WTC11 (cell line): Measurements from ENCODE around the gene NDUFS7. TPM values are rescaled to one million over a fixed set of nuclear protein-coding genes. Genes with fewer than 3 reads are reported as not detected.

Source experiments
- ATAC-seq: fragments of 200-7000 bp; cut with Tn5 transposase; 2 replicates; pipeline ENCODE4 v1.10.0; 2021; ENCODE audit warnings: mild to moderate bottlenecking, moderate library complexity
- CTCF ChIA-PET: fragments of 300-600 bp; sonication (Branson Sonifier 250); formaldehyde crosslinking; loops from one replicate; lab custom pipeline; 2021; ENCODE audit warnings: antibody characterized with exemption; lab: Charles Lee
- POLR2A ChIA-PET: fragments of 350-600 bp; sonication (Branson Sonifier 250); formaldehyde crosslinking; loops from one replicate; lab custom pipeline; 2021; ENCODE audit warnings: antibody characterized with exemption; lab: Charles Lee
- DNase-seq: peaks from one replicate; pipeline ENCODE4 v3.0.0; 2021; ENCODE audit warnings: low spot score
- H3K27ac Mint-ChIP-seq: 2 replicates; pipeline ENCODE4 v1.8.0; 2021; ENCODE audit warnings: mixed read lengths
- H3K27me3 Mint-ChIP-seq: 2 replicates; pipeline ENCODE4 v1.8.0; 2021; ENCODE audit warnings: low read depth, mild to moderate bottlenecking, moderate library complexity, mixed read lengths
- H3K36me3 Mint-ChIP-seq: 2 replicates; pipeline ENCODE4 v1.8.0; 2021; ENCODE audit warnings: mixed read lengths
- H3K4me1 Mint-ChIP-seq: 2 replicates; pipeline ENCODE4 v1.8.0; 2022; ENCODE audit warnings: mixed read lengths
- H3K4me3 Mint-ChIP-seq: 2 replicates; pipeline ENCODE4 v1.8.0; 2021; ENCODE audit warnings: mild to moderate bottlenecking, moderate library complexity, mixed read lengths
- H3K9me3 Mint-ChIP-seq: 2 replicates; pipeline ENCODE4 v1.8.0; 2021; ENCODE audit warnings: mixed read lengths
- CDX4 ChIP-seq: fragments of 250-450 bp; sonication (Bioruptor Pico); IDR thresholded peaks from 2 replicates; pipeline ENCODE4 v1.9.0; 2021; ENCODE audit warnings: moderate library complexity, mild to moderate bottlenecking, inconsistent platforms, borderline replicate concordance
- CREB1 ChIP-seq: sonication (generic); formaldehyde crosslinking; IDR thresholded peaks from 2 replicates; pipeline ENCODE4 v1.8.0; 2023; ENCODE audit warnings: mild to moderate bottlenecking, missing genetic modification reagents
- E2F1 ChIP-seq: sonication (generic); formaldehyde crosslinking; IDR thresholded peaks from 2 replicates; pipeline ENCODE4 v1.8.0; 2022; ENCODE audit warnings: mild to moderate bottlenecking, missing genetic modification reagents
- EMX1 ChIP-seq: fragments of 250-450 bp; sonication (Bioruptor Pico); IDR thresholded peaks from 2 replicates; pipeline ENCODE4 v1.8.0; 2021; ENCODE audit warnings: mild to moderate bottlenecking
- JUN ChIP-seq: sonication (generic); formaldehyde crosslinking; IDR thresholded peaks from 2 replicates; pipeline ENCODE4 v1.8.0; 2023; ENCODE audit warnings: mild to moderate bottlenecking, missing genetic modification reagents
- MLX ChIP-seq: sonication (generic); formaldehyde crosslinking; IDR thresholded peaks from 2 replicates; pipeline ENCODE4 v1.8.1; 2023; ENCODE audit warnings: mild to moderate bottlenecking, missing genetic modification reagents, moderate library complexity
- MXD4 ChIP-seq: fragments of 250-450 bp; sonication (Bioruptor Pico); IDR thresholded peaks from 2 replicates; pipeline ENCODE4 v1.8.0; 2021; ENCODE audit warnings: mild to moderate bottlenecking, moderate library complexity, borderline replicate concordance
- MYBL2 ChIP-seq: sonication (generic); formaldehyde crosslinking; IDR thresholded peaks from 2 replicates; pipeline ENCODE4 v1.8.1; 2023; ENCODE audit warnings: mild to moderate bottlenecking, moderate library complexity, missing genetic modification reagents
- NFATC4 ChIP-seq: fragments of 250-450 bp; sonication (Bioruptor Pico); IDR thresholded peaks from 2 replicates; pipeline ENCODE4 v1.9.0; 2021; ENCODE audit warnings: mild to moderate bottlenecking
- NR3C1 ChIP-seq: sonication (generic); formaldehyde crosslinking; conservative IDR thresholded peaks from 2 replicates; pipeline ENCODE4 v1.8.1; 2023; ENCODE audit warnings: low read depth, mild to moderate bottlenecking, missing genetic modification reagents
- OVOL2 ChIP-seq: fragments of 250-450 bp; sonication (Bioruptor Pico); IDR thresholded peaks from 2 replicates; pipeline ENCODE4 v1.9.0; 2021; ENCODE audit warnings: mild to moderate bottlenecking, borderline replicate concordance
- PRDM15 ChIP-seq: sonication (generic); formaldehyde crosslinking; IDR thresholded peaks from 2 replicates; pipeline ENCODE4 v1.8.0; 2022; ENCODE audit warnings: missing genetic modification reagents
- RELA ChIP-seq: sonication (generic); formaldehyde crosslinking; IDR thresholded peaks from 2 replicates; pipeline ENCODE4 v1.8.1; 2022; ENCODE audit warnings: missing genetic modification reagents, mild to moderate bottlenecking, borderline replicate concordance
- SOX15 ChIP-seq: fragments of 250-450 bp; sonication (Bioruptor Pico); IDR thresholded peaks from 2 replicates; pipeline ENCODE4 v1.9.0; 2021; ENCODE audit warnings: mild to moderate bottlenecking
- TP53 ChIP-seq: sonication (generic); formaldehyde crosslinking; IDR thresholded peaks from 2 replicates; pipeline ENCODE4 v1.8.1; 2023; ENCODE audit warnings: mild to moderate bottlenecking, missing genetic modification reagents
- ZMAT4 ChIP-seq: fragments of 250-450 bp; sonication (Bioruptor Pico); IDR thresholded peaks from 2 replicates; pipeline ENCODE4 v1.9.0; 2021; ENCODE audit warnings: mild to moderate bottlenecking
- ZNF121 ChIP-seq: sonication (generic); formaldehyde crosslinking; IDR thresholded peaks from 2 replicates; pipeline ENCODE4 v1.8.0; 2023; ENCODE audit warnings: missing genetic modification reagents
- ZNF263 ChIP-seq: sonication (generic); formaldehyde crosslinking; IDR thresholded peaks from 2 replicates; pipeline ENCODE4 v1.8.1; 2022; ENCODE audit warnings: low read depth, mild to moderate bottlenecking, moderate library complexity, missing genetic modification reagents
- ZNF416 ChIP-seq: fragments of 250-450 bp; sonication (Bioruptor Pico); IDR thresholded peaks from 2 replicates; pipeline ENCODE4 v1.9.0; 2021; ENCODE audit warnings: mild to moderate bottlenecking, inconsistent platforms
- ZNF425 ChIP-seq: fragments of 250-450 bp; sonication (Bioruptor Pico); conservative IDR thresholded peaks from 2 replicates; pipeline ENCODE4 v1.9.0; 2021; ENCODE audit warnings: mild to moderate bottlenecking
- total RNA-seq: library from RNA; stranded (reverse); gene quantifications from 3 replicates; pipeline ENCODE4 v1.2.3, GENCODE V29; 2021

NDUFS7 gene
- total RNA-seq, 1 experiment from 2014 or later = 136 TPM

- no peak for TF ChIP-seq OVOL2 (CRISPR knock-in tag)
- no peak for TF ChIP-seq ZNF425 (CRISPR knock-in tag)
These were observed 36.9 kb downstream of the NDUFS7 start (continued) for GRCh38 chr19:1420590-1420989.

- Mint-ChIP-seq H3K27ac (peak overlapping the region; percentile 91), H3K4me3 (no peak overlapping the region), H3K9me3 (no peaks in the 10 kb centered on the region)
- CTCF ChIA-PET = interaction anchor here (1.1 to 1.9 kb wide), 2 partner anchors 23 to 24 kb away, joined by 3 to 5 read pairs; no protein-coding TSS in a partner anchor
- no peak for DNase-seq
- POLR2A ChIA-PET = no interaction called here
- TF ChIP-seq MYBL2 (CRISPR knock-in tag) = no peak
- no peak for TF ChIP-seq EMX1 (CRISPR knock-in tag)
- no peak for TF ChIP-seq CDX4 (CRISPR knock-in tag)
- no peak for TF ChIP-seq ZNF416 (CRISPR knock-in tag)
- TF ChIP-seq, all 79 proteins: peak for 0
- Mint-ChIP-seq H3K4me1 (peaks cover 24% of the 10 kb centered on the region), H3K27me3 (no peaks in the 10 kb centered on the region), H3K36me3 (peaks cover 56% of the 10 kb centered on the region)
- no peak for ATAC-seq
These were observed 37.7 kb downstream of the NDUFS7 start for GRCh38 chr19:1421218-1421957.

GRCh38 chr19:1421958-1422305 lies 38.2 kb downstream of the NDUFS7 start:
- TF ChIP-seq PRDM15 (no peak), MXD4 (CRISPR knock-in tag) (no peak), CDX4 (CRISPR knock-in tag) (no peak), TP53 (CRISPR knock-in tag) (no peak), ZNF263 (CRISPR knock-in tag) (no peak)
- DNase-seq (no peak), ATAC-seq (no peak)
- no peak overlapping the region; the same call in none of the 2 replicates for H3K27ac Mint-ChIP-seq
- H3K27me3 Mint-ChIP-seq = no peaks in the 10 kb centered on the region
- no peak overlapping the region for H3K4me3 Mint-ChIP-seq
- peaks cover 19% of the 10 kb centered on the region for H3K4me1 Mint-ChIP-seq
- ChIA-PET CTCF (interaction anchor here (1.9 kb wide), 1 partner anchor 23 kb away, joined by 5 read pairs; no protein-coding TSS in a partner anchor), POLR2A (no interaction called here)
- no peaks in the 10 kb centered on the region for H3K9me3 Mint-ChIP-seq
- H3K36me3 Mint-ChIP-seq = peaks cover 56% of the 10 kb centered on the region

- peaks cover 54% of the 10 kb centered on the region for H3K36me3 Mint-ChIP-seq
- no peak for DNase-seq
- ChIA-PET POLR2A (no interaction called here), CTCF (interaction anchor here (1.9 kb wide), 1 partner anchor 23 kb away, joined by 5 read pairs; no protein-coding TSS in a partner anchor)
- H3K4me1 Mint-ChIP-seq = peaks cover 14% of the 10 kb centered on the region
- H3K27me3 Mint-ChIP-seq = no peaks in the 10 kb centered on the region
- H3K4me3 Mint-ChIP-seq = no peak overlapping the region
- TF ChIP-seq E2F1 (no peak), MLX (CRISPR knock-in tag) (no peak), ZMAT4 (CRISPR knock-in tag) (no peak), SOX15 (CRISPR knock-in tag) (no peak), NFATC4 (CRISPR knock-in tag) (no peak), CREB1 (CRISPR knock-in tag) (no peak), RELA (CRISPR knock-in tag) (no peak), ZNF416 (CRISPR knock-in tag) (no peak), NR3C1 (CRISPR knock-in tag) (no peak), ZNF121 (CRISPR knock-in tag) (no peak), JUN (no peak)
- H3K9me3 Mint-ChIP-seq = no peaks in the 10 kb centered on the region
- no peak for ATAC-seq
- H3K27ac Mint-ChIP-seq = no peak overlapping the region; the same call in none of the 2 replicates
These were observed 38.7 kb downstream of the NDUFS7 start for GRCh38 chr19:1422360-1422759.
